GM10266 (cell line): ENCODE data around the gene CTDSP2.
A peak's percentile ranks its signal among the peaks of the same experiment; 100 is the strongest.

ENCODE experiments used
- DNase-seq: peaks from one replicate; pipeline ENCODE4 v3.0.0; 2012; ENCODE audit errors: extremely low spot score
- TF ChIP-seq, protein P1 (sequence below): IDR thresholded peaks from 2 replicates; pipeline ENCODE4 v1.5.1; 2012; ENCODE audit warnings: mild to moderate bottlenecking, low read depth; ENCODE audit not compliant: control insufficient read depth, insufficient read depth; ENCODE audit errors: missing control alignments

Gene CTDSP2

DNA sequence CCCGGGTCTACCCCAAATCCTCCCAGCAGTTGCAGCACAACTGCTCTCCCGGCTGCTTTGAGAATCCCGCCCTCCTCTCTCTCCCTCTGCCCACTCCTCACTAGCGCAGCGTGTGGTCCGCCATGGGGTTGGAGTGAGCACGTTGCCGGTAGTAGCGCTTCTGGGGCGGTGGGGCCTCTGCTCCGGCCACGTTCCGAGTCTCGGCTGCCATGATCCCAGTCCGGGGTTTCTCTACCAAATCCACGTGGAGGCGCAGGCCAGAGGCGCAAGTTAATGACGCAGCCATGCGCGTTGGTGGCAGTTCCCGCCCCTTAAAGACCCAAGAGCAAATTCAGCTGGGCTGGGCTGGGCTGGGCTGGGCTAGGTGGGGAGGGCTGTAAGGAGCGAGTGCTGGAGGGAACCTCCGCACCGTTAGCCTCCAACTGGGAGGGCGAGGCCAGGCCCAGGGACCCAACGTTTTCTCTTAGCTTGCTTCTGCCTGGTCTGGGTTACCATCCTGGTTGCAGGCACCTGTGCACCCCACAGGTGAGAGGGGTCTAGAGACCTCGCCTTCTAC lies 74.6 kb downstream of the CTDSP2 start, which contains the start of gene METTL1:
Gene METTL1, minus strand, starts transcription at position 233 of the 556 bp plus-strand sequence. Its CDS starts 22 bp downstream, at position 211.
- TF ChIP-seq, protein P1, sequence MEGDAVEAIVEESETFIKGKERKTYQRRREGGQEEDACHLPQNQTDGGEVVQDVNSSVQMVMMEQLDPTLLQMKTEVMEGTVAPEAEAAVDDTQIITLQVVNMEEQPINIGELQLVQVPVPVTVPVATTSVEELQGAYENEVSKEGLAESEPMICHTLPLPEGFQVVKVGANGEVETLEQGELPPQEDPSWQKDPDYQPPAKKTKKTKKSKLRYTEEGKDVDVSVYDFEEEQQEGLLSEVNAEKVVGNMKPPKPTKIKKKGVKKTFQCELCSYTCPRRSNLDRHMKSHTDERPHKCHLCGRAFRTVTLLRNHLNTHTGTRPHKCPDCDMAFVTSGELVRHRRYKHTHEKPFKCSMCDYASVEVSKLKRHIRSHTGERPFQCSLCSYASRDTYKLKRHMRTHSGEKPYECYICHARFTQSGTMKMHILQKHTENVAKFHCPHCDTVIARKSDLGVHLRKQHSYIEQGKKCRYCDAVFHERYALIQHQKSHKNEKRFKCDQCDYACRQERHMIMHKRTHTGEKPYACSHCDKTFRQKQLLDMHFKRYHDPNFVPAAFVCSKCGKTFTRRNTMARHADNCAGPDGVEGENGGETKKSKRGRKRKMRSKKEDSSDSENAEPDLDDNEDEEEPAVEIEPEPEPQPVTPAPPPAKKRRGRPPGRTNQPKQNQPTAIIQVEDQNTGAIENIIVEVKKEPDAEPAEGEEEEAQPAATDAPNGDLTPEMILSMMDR = no peak
- peak; percentile 94 for DNase-seq

DNA sequence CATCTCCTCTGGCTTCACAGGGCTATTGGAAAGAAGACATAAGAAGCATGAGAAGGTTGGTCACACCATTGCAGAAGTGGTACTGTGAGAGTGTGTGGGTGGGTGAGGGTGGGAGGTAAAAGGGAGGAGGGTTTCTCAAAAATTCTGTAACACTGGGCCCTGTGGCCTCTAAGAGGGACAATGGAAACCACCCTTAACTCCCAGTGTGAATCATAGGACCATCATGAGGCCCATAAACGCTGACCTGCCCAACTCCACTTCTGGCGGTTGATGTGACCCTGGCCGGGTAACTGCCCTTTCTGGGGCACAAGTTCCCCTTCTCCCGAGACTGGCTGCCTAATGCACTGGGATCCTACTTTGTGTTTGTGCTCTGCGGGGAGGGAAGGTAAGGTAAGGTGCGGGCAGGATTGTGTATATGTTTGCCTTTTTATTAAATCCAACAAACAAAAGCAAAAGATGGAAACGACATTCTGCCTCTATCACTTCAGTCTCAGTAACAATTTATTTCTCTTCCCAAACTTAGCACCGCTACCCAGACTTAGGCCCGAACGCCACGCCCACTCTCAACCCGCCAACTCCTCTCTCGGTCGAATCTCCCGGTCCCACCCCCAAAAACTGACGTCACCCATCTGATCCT lies 75.2 kb downstream of the CTDSP2 start:
- DNase-seq = peak; percentile 88
- TF ChIP-seq, protein P1 = no peak

DNA sequence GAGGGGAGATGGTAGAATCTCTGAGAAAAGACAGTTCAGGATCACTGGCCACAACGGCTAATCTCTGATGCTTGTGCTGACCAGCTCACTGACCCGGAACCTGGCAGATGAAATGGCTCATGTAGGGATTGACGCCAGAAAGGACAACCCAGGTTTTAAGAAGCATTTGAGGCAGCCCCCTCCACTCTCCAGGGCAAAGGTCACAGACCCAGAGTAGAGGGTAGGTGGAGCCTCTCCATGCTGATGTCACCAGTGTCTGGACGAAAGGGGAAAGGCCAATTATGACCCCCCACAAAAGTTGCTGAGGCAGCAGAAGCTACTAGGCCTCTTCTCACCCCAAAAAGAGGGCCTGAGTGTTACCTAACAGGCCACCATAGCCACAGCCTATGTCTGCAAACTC lies 75.8 kb downstream of the CTDSP2 start:
- TF ChIP-seq, protein P1 = no peak
- no peak for DNase-seq
